ENCODE data around the gene PRKG1.
"Not testable (repeated sequence)": the region's sequence is repeated elsewhere in the genome, so short reads cannot be mapped to it uniquely, and the experiment has no call there.

The PRKG1 gene

DNA sequence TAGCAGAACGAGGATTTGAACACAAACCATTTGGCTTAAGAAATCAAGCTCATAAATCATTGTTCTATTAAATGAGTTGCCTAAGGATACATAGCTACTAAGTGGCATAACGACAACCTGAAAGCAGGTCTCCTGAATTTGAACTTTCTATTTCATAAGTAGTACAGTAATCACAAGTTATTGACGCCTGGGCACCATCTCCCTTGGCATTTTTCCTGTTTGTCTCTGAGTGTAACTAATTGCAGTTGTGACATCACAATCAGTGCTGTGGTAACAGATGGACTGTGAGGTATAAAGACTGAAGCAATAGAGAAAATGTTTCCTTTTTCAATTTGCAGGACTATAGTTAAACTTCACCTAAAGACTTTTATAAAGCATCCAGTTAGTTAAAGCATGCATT lies 631.5 kb downstream of the PRKG1 start:
- DNase-seq (ENCODE audit: low spot score), result no peak

DNA sequence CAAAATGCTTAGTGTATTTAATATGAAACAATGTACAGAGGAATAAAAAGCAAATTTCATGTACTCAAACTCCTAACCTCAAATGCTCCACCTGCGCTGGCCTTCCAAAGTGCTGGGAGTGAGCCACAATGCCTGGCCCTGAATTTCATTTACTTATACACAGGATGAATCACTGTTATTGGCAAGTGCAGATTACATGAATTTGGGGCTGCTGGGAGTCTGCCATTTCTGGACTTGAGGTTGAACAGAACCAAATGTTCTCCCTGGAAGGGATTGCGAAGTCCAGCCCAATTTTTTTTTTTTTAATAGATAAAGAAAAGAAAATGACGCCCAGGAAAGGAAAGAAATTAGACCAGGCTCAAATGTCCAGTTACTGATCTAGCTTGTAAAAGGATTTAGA lies 631.9 kb downstream of the PRKG1 start:
- DNase-seq (ENCODE audit: low spot score), result no peak

DNA sequence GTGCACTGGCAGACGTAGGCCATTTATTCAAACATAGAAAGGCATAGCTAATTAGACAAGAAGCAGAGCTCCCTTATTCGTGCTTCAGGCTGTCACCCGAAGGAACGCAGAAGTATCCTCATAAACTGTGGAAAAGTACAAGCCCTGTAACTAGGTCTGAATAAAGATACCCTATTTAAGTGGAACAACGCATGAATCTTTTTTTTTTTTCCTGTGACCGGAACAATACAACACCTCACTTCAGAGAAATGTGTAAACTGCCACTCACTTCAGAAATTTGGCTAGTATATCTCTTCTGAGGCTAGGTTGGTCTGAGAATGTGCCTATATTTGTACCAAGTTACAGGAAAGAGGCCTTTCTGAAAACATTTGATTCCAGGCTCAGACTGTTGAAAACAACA lies 633.1 kb downstream of the PRKG1 start:
- no peak for DNase-seq (ENCODE audit: low spot score)

DNA sequence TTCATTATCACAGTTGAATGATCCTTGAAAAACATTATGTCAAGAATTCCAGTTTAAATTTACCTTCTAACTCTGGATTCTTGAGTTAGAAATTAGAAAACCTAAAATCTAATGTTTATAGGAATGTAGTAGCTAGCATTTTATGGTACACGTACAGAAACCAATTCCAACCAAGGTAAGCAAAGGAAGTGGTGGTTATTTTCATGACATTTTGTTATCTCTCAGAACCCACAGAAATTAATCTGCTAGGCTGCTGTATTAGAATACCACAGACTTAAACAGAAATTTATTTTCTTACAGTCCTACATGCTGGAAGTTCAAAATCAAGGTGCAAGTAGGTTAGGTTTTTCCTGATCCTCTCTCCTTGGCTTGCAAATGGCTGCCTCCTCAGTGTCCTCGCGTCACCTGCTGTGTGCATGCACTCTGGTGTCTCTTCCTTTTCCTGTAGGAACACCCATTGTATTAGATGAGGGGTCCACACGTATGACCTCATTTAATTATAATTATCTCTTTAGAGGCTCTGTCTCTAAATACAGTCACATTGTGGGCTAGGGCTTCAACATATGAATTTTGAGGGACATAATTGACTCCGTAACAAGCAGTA lies 633.6 kb downstream of the PRKG1 start:
- no peak for DNase-seq (ENCODE audit: low spot score)

DNA sequence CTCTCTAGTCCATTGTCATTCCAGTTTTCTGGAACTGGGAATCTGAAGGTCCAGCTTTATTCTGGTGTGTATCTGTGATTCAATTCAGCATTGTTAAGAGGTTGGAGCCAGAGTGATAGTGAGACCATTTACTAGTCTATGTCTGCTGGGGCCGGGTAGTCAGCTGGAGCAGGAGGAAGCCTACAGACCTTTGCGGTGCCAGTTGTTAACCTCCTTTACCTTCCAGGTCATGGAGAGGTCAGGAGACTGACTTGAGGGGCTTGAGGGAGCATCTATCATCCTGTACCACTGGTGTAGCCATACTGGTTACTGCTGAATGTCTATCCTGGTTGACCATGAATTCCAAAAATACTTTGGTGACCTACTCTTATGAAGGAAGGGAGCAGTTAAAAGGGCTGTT lies 634.3 kb downstream of the PRKG1 start:
- no peak for DNase-seq (ENCODE audit: low spot score)

DNA sequence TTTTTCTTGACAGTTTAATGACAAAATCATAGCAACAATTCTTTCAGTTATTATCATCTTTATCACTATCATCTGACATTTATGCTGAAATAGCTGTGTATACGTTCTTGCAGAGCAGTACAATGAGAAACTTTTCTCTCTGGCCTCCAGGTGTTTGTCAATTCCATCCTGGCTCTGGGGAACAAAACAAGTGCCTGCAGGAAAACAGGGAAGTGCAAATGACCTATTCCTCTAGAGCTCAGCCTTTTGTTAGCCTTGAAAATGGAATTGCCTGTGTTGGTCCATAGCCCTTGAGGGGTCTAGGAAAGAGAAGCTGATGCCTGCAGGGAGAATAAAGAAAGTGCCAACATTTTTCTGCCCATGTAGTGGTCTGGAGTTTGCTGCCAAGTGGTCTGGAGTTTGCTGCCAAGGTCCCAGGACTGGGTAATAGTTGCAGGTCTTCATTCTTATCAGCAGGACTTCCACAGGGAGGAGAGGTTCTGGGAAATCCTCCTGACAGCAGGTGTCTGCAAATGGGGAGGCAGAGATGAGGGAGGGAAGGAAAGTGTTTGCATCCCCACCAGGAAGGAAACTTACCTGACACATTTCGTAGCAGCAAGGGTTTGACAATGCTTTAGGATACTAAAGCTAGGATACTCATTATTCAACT lies 635.2 kb downstream of the PRKG1 start:
- DNase-seq (ENCODE audit: low spot score), result no peak

DNA sequence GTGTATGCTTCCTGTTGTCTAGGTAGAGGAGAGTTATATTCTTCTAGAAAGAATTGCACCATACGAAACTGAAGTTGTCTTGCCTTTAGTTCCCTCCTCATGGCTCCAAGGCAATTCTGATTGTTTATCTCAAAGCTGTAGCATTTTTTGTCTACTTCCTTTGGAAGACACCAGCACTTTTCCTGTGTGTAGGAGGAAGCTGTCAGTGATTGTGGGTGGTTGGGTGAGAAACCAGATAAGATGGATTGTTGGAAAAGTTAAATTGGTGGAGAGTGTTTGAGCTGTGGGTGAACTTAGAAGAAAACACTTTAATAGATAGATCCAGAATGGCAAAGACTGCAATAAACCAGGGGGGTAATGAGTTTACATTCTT lies 637.2 kb downstream of the PRKG1 start:
- no peak for DNase-seq (ENCODE audit: low spot score)

DNA sequence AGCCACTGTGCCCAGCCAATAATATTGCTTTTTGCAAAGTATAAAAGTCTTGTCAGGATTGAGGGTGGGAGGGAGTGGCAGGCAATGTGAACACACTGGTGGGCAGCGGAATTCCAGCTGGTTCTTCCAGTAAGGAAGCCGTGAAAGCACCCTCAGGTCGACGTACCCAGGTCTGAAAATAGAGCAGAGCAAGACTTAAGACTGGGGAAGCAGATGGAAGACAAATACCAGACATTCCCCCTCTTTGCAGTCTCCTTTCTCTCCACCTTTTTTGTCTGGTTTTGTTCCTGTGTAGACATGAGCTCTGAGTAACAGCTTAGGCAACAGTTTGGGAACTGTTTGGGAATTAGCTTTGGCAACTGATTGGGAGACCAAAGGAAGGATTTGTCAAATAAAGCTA lies 642.7 kb downstream of the PRKG1 start:
- no peak for DNase-seq (ENCODE audit: low spot score)

GRCh38 chr10:51718804-51719291 lies 644.6 kb downstream of the PRKG1 start:
- DNase-seq (ENCODE audit: low spot score), result no peak

- DNase-seq (ENCODE audit: low spot score), result no peak
Measured at GRCh38 chr10:51724038-51724437, 649.8 kb downstream of the PRKG1 start.

DNA sequence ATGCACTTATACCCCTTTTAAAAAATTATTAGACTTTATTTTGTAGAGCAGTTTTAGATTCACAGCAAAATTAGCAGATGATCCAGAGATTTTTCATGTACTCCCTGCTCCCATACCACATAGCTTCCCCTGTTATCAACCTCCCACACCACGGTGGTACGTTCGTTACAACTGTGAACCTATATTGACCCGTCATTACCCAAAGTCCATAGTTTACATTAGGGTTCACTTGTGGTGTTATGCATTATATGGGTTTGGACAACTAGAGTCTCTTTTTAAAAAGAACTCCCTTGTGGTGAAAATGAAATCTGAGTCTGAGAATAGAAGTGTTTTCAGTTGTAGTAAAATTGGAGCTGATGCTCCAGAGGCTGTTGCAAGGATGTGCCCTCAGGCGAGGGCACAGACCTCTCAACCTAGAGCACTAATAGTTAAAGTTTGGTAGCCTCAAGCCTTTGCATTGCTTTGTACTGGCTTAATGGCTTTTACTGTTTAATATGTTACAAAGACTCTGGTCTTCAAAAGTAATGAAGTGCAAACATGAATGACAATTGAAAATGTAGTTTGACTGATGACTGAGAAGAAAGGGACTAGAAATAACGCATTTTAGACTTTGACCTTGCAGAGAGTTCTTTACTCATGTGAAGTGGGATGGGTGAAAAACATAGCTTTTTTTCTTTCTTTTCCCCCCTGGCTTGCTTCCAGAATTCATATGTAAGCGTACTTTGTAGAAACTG lies 655.7 kb downstream of the PRKG1 start:
- DNase-seq (ENCODE audit: low spot score), result no peak

GRCh38 chr10:51733057-51733456 lies 658.8 kb downstream of the PRKG1 start:
- DNase-seq (ENCODE audit: low spot score), result no peak

DNA sequence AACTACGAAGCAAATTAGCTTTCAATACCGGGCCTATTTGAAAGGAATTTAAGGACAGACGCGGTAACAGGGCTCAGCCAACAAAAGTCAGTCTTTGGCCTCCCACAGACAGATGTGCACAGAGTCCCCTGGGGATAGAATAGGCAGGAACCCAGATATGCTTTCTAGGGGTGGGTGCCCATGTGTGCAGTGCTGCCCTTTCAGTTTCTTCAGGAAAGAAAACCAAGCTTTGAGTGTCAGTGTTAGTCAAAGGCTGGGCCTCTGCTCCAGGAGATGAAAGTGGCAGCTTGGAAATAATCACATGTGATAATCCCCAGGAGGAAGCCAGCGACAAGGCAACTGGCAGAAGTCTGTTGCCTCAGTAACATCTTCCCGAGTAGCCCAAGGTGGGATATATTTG lies 668.9 kb downstream of the PRKG1 start:
- no peak for DNase-seq (ENCODE audit: low spot score)

DNA sequence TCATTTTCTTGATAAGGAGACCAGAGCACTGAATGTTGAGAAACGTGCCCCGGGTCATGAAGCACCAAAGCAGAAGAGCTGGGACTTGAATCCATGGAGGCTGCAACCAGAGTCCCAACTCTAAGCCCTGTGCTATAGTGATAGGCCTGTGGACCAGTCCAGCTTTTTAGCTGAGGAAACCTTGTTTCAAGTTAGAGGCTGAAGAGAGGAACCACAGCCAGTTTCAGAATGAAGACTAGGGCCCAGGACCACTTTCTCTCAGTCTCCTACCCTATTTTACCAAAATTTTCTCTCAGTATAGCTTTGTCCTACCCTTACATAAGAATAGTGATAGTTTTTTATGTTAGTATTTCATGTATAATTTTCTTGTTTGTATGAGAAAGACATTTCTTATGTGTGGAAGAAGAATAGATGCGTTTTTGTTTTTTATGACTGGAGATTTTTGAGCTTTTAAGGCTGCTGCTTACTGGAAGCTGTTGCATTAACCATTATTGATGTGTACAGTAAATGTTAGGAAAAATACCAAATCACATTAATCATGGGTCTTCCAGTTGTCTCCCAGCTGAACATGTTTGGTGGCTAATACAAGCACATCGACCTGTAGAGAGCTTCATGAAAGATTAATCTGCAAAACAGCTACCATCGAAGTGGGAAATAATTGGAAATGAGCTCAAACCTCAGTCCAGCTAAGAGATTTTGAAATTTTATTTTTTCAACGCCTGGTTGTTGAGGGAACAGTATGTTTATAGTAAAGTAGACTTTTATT lies 670.1 kb downstream of the PRKG1 start:
- DNase-seq (ENCODE audit: low spot score), result no peak

- DNase-seq (ENCODE audit: low spot score), result no peak
Measured at GRCh38 chr10:51745397-51745796, 671.1 kb downstream of the PRKG1 start.

DNA sequence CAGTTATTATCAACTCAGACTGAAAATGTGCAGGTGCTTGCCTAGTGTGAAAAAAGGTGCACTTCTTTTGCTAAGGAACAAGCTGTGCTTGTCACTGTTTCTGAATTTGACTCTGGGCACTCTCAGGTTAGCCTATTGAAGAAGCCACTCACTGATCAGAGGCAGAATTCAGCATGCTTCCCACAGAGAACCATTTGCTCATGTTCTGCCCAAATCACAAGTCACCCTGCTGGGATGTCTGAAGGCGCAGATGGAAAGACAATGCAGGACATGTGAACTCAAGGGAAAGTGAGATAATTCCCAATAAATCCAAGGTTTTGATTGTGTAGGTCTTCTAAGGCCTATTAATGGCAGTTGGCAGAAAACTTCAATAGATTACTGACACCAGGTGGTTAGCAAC lies 672.9 kb downstream of the PRKG1 start:
- DNase-seq (ENCODE audit: low spot score), result no peak

DNA sequence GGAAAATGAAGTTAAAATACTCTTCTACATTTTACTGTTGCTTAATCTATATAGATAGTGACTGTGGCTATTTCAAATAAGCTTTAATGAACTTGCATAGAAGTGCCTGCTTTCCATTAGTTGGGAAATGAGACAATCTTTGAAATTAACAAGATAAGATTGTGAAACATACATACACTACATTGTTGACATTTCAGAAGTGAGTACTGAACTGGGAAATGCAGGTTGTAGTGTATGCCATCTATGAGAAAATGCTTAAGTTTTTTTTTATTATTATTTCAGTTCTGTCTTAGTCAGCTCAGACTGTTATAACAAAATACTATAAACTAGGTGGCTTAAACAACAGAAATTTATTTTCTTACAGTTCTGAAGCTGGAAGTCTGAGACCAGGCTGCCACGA lies 674.7 kb downstream of the PRKG1 start:
- no peak for DNase-seq (ENCODE audit: low spot score)

- DNase-seq (ENCODE audit: low spot score), result no peak
Measured at GRCh38 chr10:51758366-51758765, 684.1 kb downstream of the PRKG1 start.

- not testable (repeated sequence) for DNase-seq (ENCODE audit: low spot score)
Measured at GRCh38 chr10:51758838-51759237, 684.6 kb downstream of the PRKG1 start.

- DNase-seq (ENCODE audit: low spot score), result no peak
Measured at GRCh38 chr10:51759896-51760534, 685.7 kb downstream of the PRKG1 start.

- DNase-seq (ENCODE audit: low spot score), result no peak
Measured at GRCh38 chr10:51760864-51761640, 686.8 kb downstream of the PRKG1 start.

All from COLO829 (cell line).